GM12873 (cell line): ENCODE results near the gene NUDC.

Experiments
- CTCF ChIP-seq: IDR thresholded peaks from 2 replicates; pipeline ENCODE4 v1.5.1; 2012; ENCODE audit warnings: low read depth, mild to moderate bottlenecking, moderate library complexity, low read length, control low read depth; ENCODE audit not compliant: insufficient read depth; ENCODE audit errors: missing control alignments

Gene NUDC

GRCh38 chr1:26965628-26966027, 44.1 kb downstream of the NUDC start:
- TF ChIP-seq CTCF = no peak

- no peak for TF ChIP-seq CTCF
These were observed 49.3 kb downstream of the NUDC start for GRCh38 chr1:26970810-26971209.

GRCh38 chr1:26971590-26971989, 50.0 kb downstream of the NUDC start:
- no peak for TF ChIP-seq CTCF

GRCh38 chr1:26972390-26972789, 50.8 kb downstream of the NUDC start:
- TF ChIP-seq CTCF = no peak

GRCh38 chr1:26972821-26973220, 51.3 kb downstream of the NUDC start:
- TF ChIP-seq CTCF = no peak

GRCh38 chr1:26976621-26977510, 55.3 kb downstream of the NUDC start:
- TF ChIP-seq CTCF = no peak

GRCh38 chr1:26978901-26979300, 57.4 kb downstream of the NUDC start:
- no peak for TF ChIP-seq CTCF
